Endothelial cell of umbilical vein (primary cell): ENCODE results near the gene ADAP1. TPM values are rescaled to one million over a fixed set of nuclear protein-coding genes. Genes with fewer than 3 reads are reported as not detected.

ENCODE experiments used
- BruUV-seq: library from RNA; stranded (reverse); fragments of 400-500 nt; replicated peaks from 2 replicates; lab custom pipeline; 2021; lab: Mats Ljungman, UMichigan
- CTCF ChIA-PET: fragments of 300-600, 350-600 bp; sonication (Branson Sonifier 250); formaldehyde crosslinking; loops from one replicate; lab custom pipeline; 2021; ENCODE audit warnings: antibody characterized with exemption, inconsistent platforms; lab: Charles Lee
- POLR2A ChIA-PET: fragments of 300-600, 350-600 bp; sonication (Branson Sonifier 250); formaldehyde crosslinking; loops from one replicate; lab custom pipeline; 2021; ENCODE audit warnings: antibody characterized with exemption, inconsistent platforms; lab: Charles Lee
- DNase-seq: peaks from one replicate; pipeline ENCODE4 v3.0.0-alpha.2; 2011; ENCODE audit warnings: low read depth, low spot score
- FAIRE-seq: peaks from 2 replicates; lab custom pipeline; 2011; peaks lifted over from hg19 to GRCh38; lab: Jason Lieb, UNC
- H2AFZ ChIP-seq: 2 replicates; pipeline ENCODE4 v1.6.0; 2012; ENCODE audit warnings: low read depth, low read length, control low read depth, inconsistent platforms
- H3K27ac ChIP-seq: 2 replicates; pipeline ENCODE4 v1.5.1; 2011; ENCODE audit warnings: low read depth, mild to moderate bottlenecking, control low read depth, low read length, moderate library complexity; ENCODE audit not compliant: insufficient read depth
- H3K27me3 ChIP-seq, 2 experiments: 2 replicates each; pipeline versions ENCODE4 v1.6.0 to v1.6.1; 2011; ENCODE audit warnings: low read length in 2 of 2, mixed read lengths in 1 of 2; ENCODE audit not compliant: control insufficient read depth in 2 of 2, insufficient read depth in 2 of 2
- H3K36me3 ChIP-seq, 2 experiments: 2 replicates in 1 of 2; 3 replicates in 1 of 2; pipeline ENCODE4 v1.5.1; 2011; ENCODE audit warnings: low read length in 2 of 2, mild to moderate bottlenecking in 1 of 2, moderate library complexity in 1 of 2; ENCODE audit not compliant: control insufficient read depth in 2 of 2, insufficient read depth in 2 of 2; ENCODE audit errors: extremely low read depth in 1 of 2
- H3K4me1 ChIP-seq: 3 replicates; pipeline ENCODE4 v1.5.1; 2011; ENCODE audit warnings: mild to moderate bottlenecking, low read length; ENCODE audit not compliant: control insufficient read depth, insufficient read depth; ENCODE audit errors: extremely low read depth
- H3K4me2 ChIP-seq: 2 replicates; pipeline ENCODE4 v1.6.1; 2011; ENCODE audit warnings: low read length, control low read depth, mixed read lengths; ENCODE audit not compliant: insufficient read depth
- H3K4me3 ChIP-seq, 3 experiments: fragments of 200-600 bp in 1 of 3; sonication (generic), shearing (Covaris generic) in 1 of 3; replicated peaks in 1 of 3; 2 replicates each; pipeline ENCODE4 v1.5.1; 2011 to 2016; ENCODE audit warnings: control low read depth in 3 of 3, low read length in 3 of 3, mild to moderate bottlenecking in 2 of 3, inconsistent platforms in 1 of 3, low read depth in 1 of 3, moderate library complexity in 1 of 3; ENCODE audit not compliant: insufficient read depth in 1 of 3
- H3K79me2 ChIP-seq: 2 replicates; pipeline ENCODE4 v1.6.0; 2012; ENCODE audit warnings: low read length, inconsistent platforms; ENCODE audit not compliant: control insufficient read depth, insufficient read depth
- H3K9ac ChIP-seq: replicated peaks from 2 replicates; pipeline ENCODE3; 2011; ENCODE audit warnings: low read length, control low read depth; ENCODE audit not compliant: insufficient read depth; ENCODE audit errors: extremely low read depth
- H3K9me1 ChIP-seq: replicated peaks from 3 replicates; pipeline ENCODE4 v1.6.0; 2011; ENCODE audit warnings: mild to moderate bottlenecking, low read length; ENCODE audit not compliant: control insufficient read depth, insufficient read depth; ENCODE audit errors: extremely low read depth
- H3K9me3 ChIP-seq: replicated peaks from 2 replicates; pipeline ENCODE4 v1.5.1; 2012; ENCODE audit warnings: low read length, inconsistent platforms; ENCODE audit not compliant: control insufficient read depth, insufficient read depth
- H4K20me1 ChIP-seq: replicated peaks from 2 replicates; pipeline ENCODE3; 2011; ENCODE audit warnings: mild to moderate bottlenecking, low read length; ENCODE audit not compliant: control insufficient read depth, insufficient read depth; ENCODE audit errors: extremely low read depth
- FOS ChIP-seq: IDR thresholded peaks from 2 replicates; pipeline ENCODE4 v1.6.1; 2011; ENCODE audit warnings: mild to moderate bottlenecking, low read length, moderate library complexity, borderline replicate concordance; ENCODE audit not compliant: insufficient read depth
- GATA2 ChIP-seq: IDR thresholded peaks from 2 replicates; pipeline ENCODE4 v1.7.0; 2011; ENCODE audit warnings: low read depth, mild to moderate bottlenecking, moderate library complexity, mixed read lengths, low read length; ENCODE audit not compliant: insufficient read length, insufficient read depth
- JUN ChIP-seq: IDR thresholded peaks from 2 replicates; pipeline ENCODE4 v1.6.1; 2011; ENCODE audit warnings: borderline replicate concordance, low read depth; ENCODE audit not compliant: insufficient read length, insufficient read depth
- MYC ChIP-seq: IDR thresholded peaks from one replicate; pipeline ENCODE4 v1.6.1; 2011; ENCODE audit warnings: mild to moderate bottlenecking, low read depth, low read length
- POLR2A ChIP-seq: IDR thresholded peaks from 2 replicates; pipeline ENCODE4 v1.6.1; 2012; ENCODE audit warnings: low read depth, mild to moderate bottlenecking, control low read depth, low read length
- POLR2AphosphoS5 ChIP-seq: IDR thresholded peaks from 2 replicates; pipeline ENCODE4 v1.6.1; 2012; ENCODE audit warnings: low read depth, mild to moderate bottlenecking, control low read depth, low read length, moderate library complexity; ENCODE audit not compliant: insufficient read depth
- dilution Hi-C: fragments of 300-500 bp; cut with MboI; formaldehyde crosslinking; loops from one replicate; pipeline ENCODE4 v1.15.0; 2019; ENCODE audit warnings: low sequenced_read_pairs; ENCODE audit not compliant: extremely low pct_ligation_motif_present
- intact Hi-C: fragments of 100-400 bp; cut with micrococcal nuclease; formaldehyde crosslinking; loops from one replicate; pipeline ENCODE4 v1.10.0; 2022
- polyA plus RNA-seq, 4 experiments: library from polyadenylated mRNA; depleted of rRNA in 3 of 4; stranded (reverse) in 3 of 4; unstranded in 1 of 4; fragments of >200 nt; gene quantifications; 2 replicates each; pipeline versions ENCODE4 v1.2.1 to v1.2.3, GENCODE V29; 2011 to 2012; ENCODE audit warnings: missing spikeins in 1 of 4
- total RNA-seq: library from RNA; stranded (reverse); gene quantifications from 2 replicates; pipeline ENCODE4 v1.2.3, GENCODE V29; 2021
- TF ChIP-seq, protein P1 (sequence below), 2 donors: IDR thresholded peaks; 1 replicate in 1 of 2; 2 replicates in 1 of 2; pipeline ENCODE4 v1.5.1; 2011; ENCODE audit warnings: low read length in 2 of 2, mild to moderate bottlenecking in 2 of 2, moderate library complexity in 2 of 2, control low read depth in 1 of 2, inconsistent platforms in 1 of 2, low read depth in 1 of 2; ENCODE audit not compliant: insufficient read depth in 1 of 2; ENCODE audit errors: extremely low read depth in 1 of 2

The ADAP1 gene
- total and polyA plus RNA-seq, 2 donors (not counting 3 experiments of a cell fraction or from before 2014, with no cell fraction given): 0.49 to 0.58 TPM

DNA sequence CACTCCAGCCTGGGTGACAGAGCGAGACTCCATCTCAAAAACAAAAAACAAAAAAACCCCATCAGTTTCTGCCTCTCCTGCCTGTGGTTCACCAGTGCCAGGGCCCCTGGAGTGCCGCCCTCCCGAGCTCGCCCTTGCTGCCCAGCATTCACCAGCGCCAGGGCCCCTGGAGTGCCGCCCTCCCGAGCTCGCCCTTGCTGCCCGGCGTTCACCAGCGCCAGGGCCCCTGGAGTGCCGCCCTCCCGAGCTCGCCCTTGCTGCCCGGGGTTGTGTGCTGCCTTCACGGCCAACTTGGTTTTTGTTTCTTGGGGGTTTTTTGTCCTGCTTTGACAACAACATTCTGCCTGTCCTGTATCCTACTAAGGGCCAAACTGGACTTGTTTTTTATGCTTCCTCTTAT, 91.4 kb downstream of the ADAP1 start:
- no peaks in the 10 kb centered on the region for H4K20me1 ChIP-seq
- H2AFZ ChIP-seq: no peak overlapping the region
- no peak overlapping the region for H3K4me2 ChIP-seq
- no peaks in the 10 kb centered on the region for H3K79me2 ChIP-seq
- no peak for FAIRE-seq
- H3K4me3 ChIP-seq: no peak overlapping the region
- intact Hi-C loops: no loop called here
- ChIA-PET POLR2A (no interaction called here), CTCF (interaction anchor here (1.9 kb wide), 1 partner anchor 10 kb away, joined by 7 read pairs; no protein-coding TSS in a partner anchor)
- H3K27me3 ChIP-seq: no peaks in the 10 kb centered on the region
- no peak overlapping the region for H3K27ac ChIP-seq
- no peak overlapping the region for H3K9ac ChIP-seq
- no peaks in the 10 kb centered on the region for H3K9me3 ChIP-seq
- peaks cover 7 to 24% of the 10 kb centered on the region in 2 experiments for H3K36me3 ChIP-seq
- no TSS peak for BruUV-seq
- peaks cover 8% of the 10 kb centered on the region for H3K4me1 ChIP-seq
- no peak for TF ChIP-seq FOS
- TF ChIP-seq, protein P1, sequence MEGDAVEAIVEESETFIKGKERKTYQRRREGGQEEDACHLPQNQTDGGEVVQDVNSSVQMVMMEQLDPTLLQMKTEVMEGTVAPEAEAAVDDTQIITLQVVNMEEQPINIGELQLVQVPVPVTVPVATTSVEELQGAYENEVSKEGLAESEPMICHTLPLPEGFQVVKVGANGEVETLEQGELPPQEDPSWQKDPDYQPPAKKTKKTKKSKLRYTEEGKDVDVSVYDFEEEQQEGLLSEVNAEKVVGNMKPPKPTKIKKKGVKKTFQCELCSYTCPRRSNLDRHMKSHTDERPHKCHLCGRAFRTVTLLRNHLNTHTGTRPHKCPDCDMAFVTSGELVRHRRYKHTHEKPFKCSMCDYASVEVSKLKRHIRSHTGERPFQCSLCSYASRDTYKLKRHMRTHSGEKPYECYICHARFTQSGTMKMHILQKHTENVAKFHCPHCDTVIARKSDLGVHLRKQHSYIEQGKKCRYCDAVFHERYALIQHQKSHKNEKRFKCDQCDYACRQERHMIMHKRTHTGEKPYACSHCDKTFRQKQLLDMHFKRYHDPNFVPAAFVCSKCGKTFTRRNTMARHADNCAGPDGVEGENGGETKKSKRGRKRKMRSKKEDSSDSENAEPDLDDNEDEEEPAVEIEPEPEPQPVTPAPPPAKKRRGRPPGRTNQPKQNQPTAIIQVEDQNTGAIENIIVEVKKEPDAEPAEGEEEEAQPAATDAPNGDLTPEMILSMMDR (IDR thresholded peaks at IDR 0.05; ENCODE audit: extremely low read depth in 1 of 2, insufficient read depth in 1 of 2, low read depth in 1 of 2, low read length in 2 of 2): no peak
- TF ChIP-seq GATA2: no peak
- TF ChIP-seq MYC: no peak
- TF ChIP-seq POLR2A: no peak
- no peak for TF ChIP-seq JUN
- no peak for TF ChIP-seq POLR2AphosphoS5
- no peak for DNase-seq
- H3K9me1 ChIP-seq: no peaks in the 10 kb centered on the region
- dilution Hi-C loops: no loop called here
